Measurements from ENCODE around the gene SMPX. TPM values are rescaled to one million over a fixed set of nuclear protein-coding genes. Genes with fewer than 3 reads are reported as not detected.

SMPX gene
- total and polyA plus RNA-seq, 2 experiments from 2014 or later: not detected

DNA sequence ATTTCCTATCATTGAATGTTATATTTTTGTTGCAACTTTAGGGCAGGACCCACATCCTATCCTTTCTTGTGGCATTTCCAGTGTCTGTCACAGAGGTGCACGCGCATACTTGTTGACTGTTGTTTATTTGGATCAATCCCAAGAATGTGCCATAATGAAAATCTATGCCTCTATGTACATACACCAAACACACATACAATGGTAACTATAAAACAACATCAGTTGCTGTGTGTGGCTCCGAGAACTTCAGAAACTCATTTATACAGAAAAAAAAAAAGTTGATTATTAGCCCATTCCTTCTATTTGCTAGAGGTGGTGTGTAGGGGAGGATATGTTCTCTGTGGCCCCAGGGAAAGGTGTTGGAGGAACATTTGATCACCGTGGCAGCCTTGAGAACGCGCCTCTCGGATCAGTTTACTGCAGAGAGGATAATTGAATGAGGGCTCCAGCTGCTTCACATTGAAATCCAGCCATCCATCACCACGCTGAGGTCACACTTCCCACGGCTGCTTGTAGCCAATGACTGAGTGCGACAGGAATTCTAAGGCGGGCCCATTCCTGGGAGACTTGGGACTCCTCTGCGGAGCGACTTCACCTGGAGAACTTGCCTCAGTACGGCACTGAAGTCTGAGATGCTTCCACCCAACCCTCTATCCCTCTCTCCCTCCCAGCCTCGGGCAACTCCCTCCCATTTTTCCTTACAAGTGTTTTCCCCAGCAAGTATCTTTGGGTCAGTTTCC is 19.5 kb downstream of the SMPX start:
- TF ChIP-seq, protein P1, sequence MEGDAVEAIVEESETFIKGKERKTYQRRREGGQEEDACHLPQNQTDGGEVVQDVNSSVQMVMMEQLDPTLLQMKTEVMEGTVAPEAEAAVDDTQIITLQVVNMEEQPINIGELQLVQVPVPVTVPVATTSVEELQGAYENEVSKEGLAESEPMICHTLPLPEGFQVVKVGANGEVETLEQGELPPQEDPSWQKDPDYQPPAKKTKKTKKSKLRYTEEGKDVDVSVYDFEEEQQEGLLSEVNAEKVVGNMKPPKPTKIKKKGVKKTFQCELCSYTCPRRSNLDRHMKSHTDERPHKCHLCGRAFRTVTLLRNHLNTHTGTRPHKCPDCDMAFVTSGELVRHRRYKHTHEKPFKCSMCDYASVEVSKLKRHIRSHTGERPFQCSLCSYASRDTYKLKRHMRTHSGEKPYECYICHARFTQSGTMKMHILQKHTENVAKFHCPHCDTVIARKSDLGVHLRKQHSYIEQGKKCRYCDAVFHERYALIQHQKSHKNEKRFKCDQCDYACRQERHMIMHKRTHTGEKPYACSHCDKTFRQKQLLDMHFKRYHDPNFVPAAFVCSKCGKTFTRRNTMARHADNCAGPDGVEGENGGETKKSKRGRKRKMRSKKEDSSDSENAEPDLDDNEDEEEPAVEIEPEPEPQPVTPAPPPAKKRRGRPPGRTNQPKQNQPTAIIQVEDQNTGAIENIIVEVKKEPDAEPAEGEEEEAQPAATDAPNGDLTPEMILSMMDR (conservative IDR thresholded peaks at IDR 0.05; ENCODE audit: low read depth in 2 of 2): no peak
- peak; percentile 46; the same call in 1 of the 2 replicates for TF ChIP-seq CREB1 (CRISPR knock-in tag; IDR thresholded peaks at IDR 0.05; ENCODE audit: low read depth)
- TF ChIP-seq, protein P2, sequence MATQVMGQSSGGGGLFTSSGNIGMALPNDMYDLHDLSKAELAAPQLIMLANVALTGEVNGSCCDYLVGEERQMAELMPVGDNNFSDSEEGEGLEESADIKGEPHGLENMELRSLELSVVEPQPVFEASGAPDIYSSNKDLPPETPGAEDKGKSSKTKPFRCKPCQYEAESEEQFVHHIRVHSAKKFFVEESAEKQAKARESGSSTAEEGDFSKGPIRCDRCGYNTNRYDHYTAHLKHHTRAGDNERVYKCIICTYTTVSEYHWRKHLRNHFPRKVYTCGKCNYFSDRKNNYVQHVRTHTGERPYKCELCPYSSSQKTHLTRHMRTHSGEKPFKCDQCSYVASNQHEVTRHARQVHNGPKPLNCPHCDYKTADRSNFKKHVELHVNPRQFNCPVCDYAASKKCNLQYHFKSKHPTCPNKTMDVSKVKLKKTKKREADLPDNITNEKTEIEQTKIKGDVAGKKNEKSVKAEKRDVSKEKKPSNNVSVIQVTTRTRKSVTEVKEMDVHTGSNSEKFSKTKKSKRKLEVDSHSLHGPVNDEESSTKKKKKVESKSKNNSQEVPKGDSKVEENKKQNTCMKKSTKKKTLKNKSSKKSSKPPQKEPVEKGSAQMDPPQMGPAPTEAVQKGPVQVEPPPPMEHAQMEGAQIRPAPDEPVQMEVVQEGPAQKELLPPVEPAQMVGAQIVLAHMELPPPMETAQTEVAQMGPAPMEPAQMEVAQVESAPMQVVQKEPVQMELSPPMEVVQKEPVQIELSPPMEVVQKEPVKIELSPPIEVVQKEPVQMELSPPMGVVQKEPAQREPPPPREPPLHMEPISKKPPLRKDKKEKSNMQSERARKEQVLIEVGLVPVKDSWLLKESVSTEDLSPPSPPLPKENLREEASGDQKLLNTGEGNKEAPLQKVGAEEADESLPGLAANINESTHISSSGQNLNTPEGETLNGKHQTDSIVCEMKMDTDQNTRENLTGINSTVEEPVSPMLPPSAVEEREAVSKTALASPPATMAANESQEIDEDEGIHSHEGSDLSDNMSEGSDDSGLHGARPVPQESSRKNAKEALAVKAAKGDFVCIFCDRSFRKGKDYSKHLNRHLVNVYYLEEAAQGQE (IDR thresholded peaks at IDR 0.05; ENCODE audit: unreplicated experiment): no peak
- no peaks in the 10 kb centered on the region for H3K9me2 ChIP-seq (ENCODE audit: insufficient read depth)
- H3K4me2 ChIP-seq: peak overlapping the region; percentile 72
- no peaks in the 10 kb centered on the region for H3K79me2 ChIP-seq (replicated peaks; ENCODE audit: insufficient read depth)
- ATAC-seq (peak; percentile 99), DNase-seq (ENCODE audit: low spot score) (peak; percentile 83)
- H3K27ac Mint-ChIP-seq: no peak overlapping the region
- no peaks in the 10 kb centered on the region for H3F3A ChIP-seq (replicated peaks; ENCODE audit: low read depth)
- no peaks in the 10 kb centered on the region for H3K36me3 Mint-ChIP-seq (ENCODE audit: low read depth)
- peaks cover 1% of the 10 kb centered on the region for H3K27me3 Mint-ChIP-seq (ENCODE audit: insufficient read depth, low read depth, poor library complexity)
- H2AFZ ChIP-seq: peak overlapping the region; percentile 72; the same call in 1 of the 2 replicates
- H3K4me1 ChIP-seq (ENCODE audit: insufficient read depth): no peaks in the 10 kb centered on the region
- H3K27ac ChIP-seq (ENCODE audit: low read depth): no peak overlapping the region
- H3K9me3 Mint-ChIP-seq: no peaks in the 10 kb centered on the region
- no peaks in the 10 kb centered on the region for H3K36me3 ChIP-seq (ENCODE audit: insufficient read depth)
- H3K4me3 ChIP-seq: no peak overlapping the region; the same call in 1 of the 2 replicates
- H3K4me1 Mint-ChIP-seq: peaks cover 15% of the 10 kb centered on the region
- no peaks in the 10 kb centered on the region for H4K20me1 ChIP-seq (replicated peaks; ENCODE audit: insufficient read depth)
- no peaks in the 10 kb centered on the region for H3K27me3 ChIP-seq (ENCODE audit: insufficient read depth)
- H3K4me3 Mint-ChIP-seq: peak overlapping the region; percentile 23; the same call in 2 of the 3 replicates

DNA sequence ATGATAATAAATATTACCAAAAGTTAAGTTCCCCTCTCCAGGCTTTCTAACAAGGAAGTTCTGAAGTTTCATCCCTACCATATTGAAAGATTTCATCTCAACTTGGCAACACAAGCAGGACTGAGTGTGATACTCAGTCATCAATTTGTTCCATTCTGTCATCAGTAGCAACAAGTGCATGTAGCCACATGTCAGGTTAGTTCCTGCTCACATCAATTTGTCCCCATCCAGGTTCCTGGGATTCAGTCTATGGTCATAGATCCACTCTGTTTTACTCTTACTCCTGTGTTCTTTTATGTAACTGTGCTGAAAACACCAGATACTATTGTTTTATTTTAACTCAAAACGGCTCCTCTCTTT is 22.2 kb downstream of the SMPX start:
- no peak overlapping the region for H3K4me2 ChIP-seq
- Mint-ChIP-seq H3K4me1 (peaks cover 10% of the 10 kb centered on the region), H3K36me3 (ENCODE audit: low read depth) (no peaks in the 10 kb centered on the region), H3K27ac (no peak overlapping the region), H3K27me3 (ENCODE audit: insufficient read depth, low read depth, poor library complexity) (peaks cover 1% of the 10 kb centered on the region), H3K9me3 (no peaks in the 10 kb centered on the region), H3K4me3 (no peak overlapping the region)
- H3K79me2 ChIP-seq (replicated peaks; ENCODE audit: insufficient read depth): no peaks in the 10 kb centered on the region
- H3K27me3 ChIP-seq (ENCODE audit: insufficient read depth): no peaks in the 10 kb centered on the region
- H3K27ac ChIP-seq (ENCODE audit: low read depth): no peak overlapping the region
- ATAC-seq (no peak), DNase-seq (ENCODE audit: low spot score) (no peak)
- no peaks in the 10 kb centered on the region for H3K4me1 ChIP-seq (ENCODE audit: insufficient read depth)
- H4K20me1 ChIP-seq (replicated peaks; ENCODE audit: insufficient read depth): no peaks in the 10 kb centered on the region
- H2AFZ ChIP-seq: no peak overlapping the region
- H3K4me3 ChIP-seq: no peak overlapping the region
- H3K9me2 ChIP-seq (ENCODE audit: insufficient read depth): no peaks in the 10 kb centered on the region
- TF ChIP-seq, protein P3, sequence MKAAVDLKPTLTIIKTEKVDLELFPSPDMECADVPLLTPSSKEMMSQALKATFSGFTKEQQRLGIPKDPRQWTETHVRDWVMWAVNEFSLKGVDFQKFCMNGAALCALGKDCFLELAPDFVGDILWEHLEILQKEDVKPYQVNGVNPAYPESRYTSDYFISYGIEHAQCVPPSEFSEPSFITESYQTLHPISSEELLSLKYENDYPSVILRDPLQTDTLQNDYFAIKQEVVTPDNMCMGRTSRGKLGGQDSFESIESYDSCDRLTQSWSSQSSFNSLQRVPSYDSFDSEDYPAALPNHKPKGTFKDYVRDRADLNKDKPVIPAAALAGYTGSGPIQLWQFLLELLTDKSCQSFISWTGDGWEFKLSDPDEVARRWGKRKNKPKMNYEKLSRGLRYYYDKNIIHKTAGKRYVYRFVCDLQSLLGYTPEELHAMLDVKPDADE (IDR thresholded peaks at IDR 0.05): no peak
- TF ChIP-seq ZNF114 (CRISPR knock-in tag; IDR thresholded peaks at IDR 0.05) (no peak), CREB1 (CRISPR knock-in tag; IDR thresholded peaks at IDR 0.05; ENCODE audit: low read depth) (no peak), POLR2AphosphoS5 (IDR thresholded peaks at IDR 0.05; ENCODE audit: low read depth) (no peak), NANOG (IDR thresholded peaks at IDR 0.05; ENCODE audit: borderline replicate concordance) (no peak), STAT1 (IDR thresholded peaks at IDR 0.05; ENCODE audit: unreplicated experiment) (no peak), JUNB (IDR thresholded peaks at IDR 0.05; ENCODE audit: unreplicated experiment) (no peak)
- TF ChIP-seq, protein P2 (IDR thresholded peaks at IDR 0.05; ENCODE audit: unreplicated experiment): no peak
- TF ChIP-seq, protein P1 (conservative IDR thresholded peaks at IDR 0.05; ENCODE audit: low read depth in 2 of 2): no peak
- no peaks in the 10 kb centered on the region for H3F3A ChIP-seq (replicated peaks; ENCODE audit: low read depth)
- H3K36me3 ChIP-seq (ENCODE audit: insufficient read depth): no peaks in the 10 kb centered on the region
